Activated T-cell treated with anti-CD3 and anti-CD28 coated beads, Interleukin-2, amount 50 U/mL, for 48 hours (primary cell): Measurements from ENCODE around the gene SEPTIN6.

Experiments used
- DNase-seq, 2 experiments: peaks; one replicate each; pipeline ENCODE4 v3.0.0-alpha.2; 2020

Gene SEPTIN6

DNA sequence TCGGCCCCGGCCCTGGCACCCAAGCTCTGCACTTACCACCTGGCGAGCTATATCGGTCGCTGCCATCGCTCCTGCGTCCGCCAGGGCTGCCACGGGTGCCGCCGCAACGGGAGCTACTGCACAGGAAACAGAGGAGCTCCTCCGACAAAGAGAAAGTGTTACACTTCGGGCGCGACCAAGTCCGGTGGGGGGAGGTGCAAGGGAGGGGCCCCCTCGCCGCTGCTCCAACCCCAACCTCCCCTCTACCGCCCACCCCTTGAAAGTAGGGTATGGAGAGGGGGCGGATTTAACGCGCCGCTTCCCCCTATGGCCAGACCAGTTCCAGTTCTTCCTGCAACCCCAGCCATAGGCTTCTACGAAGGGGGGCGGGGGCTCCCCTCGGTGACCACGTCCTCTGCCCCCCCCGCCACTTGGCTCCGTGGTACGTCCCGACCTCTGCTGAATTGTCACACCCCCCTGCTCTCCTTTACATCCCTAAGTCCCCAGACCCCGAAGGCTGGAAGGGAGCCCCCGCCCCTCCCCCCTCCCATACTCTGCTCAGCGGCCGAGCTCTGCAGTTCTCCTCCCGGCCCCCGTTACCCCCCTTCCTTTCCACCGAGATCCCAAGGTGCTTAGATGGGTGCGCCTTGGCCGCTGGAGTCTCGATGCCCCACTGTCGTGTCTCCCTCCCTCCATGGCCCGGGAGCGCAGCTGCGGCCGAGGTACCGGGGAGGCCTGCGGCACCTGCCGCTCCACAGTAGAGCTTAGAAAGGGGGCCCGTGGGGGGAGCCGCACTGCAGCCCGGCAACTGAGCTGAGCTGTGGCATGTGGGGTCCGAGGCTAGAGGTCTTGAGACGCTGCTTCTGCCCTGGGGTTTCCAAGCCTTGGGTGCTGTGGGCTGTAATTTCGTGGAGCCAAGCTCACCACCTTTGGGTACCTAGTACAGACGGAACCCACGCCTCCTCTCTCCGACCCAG is at the start of gene SEPTIN6:
Gene SEPTIN6, minus strand, starts transcription at position 129 of the 956 bp plus-strand sequence. Its CDS starts 63 bp downstream, at position 66.
- peak; percentile 93 to 94 for DNase-seq

DNA sequence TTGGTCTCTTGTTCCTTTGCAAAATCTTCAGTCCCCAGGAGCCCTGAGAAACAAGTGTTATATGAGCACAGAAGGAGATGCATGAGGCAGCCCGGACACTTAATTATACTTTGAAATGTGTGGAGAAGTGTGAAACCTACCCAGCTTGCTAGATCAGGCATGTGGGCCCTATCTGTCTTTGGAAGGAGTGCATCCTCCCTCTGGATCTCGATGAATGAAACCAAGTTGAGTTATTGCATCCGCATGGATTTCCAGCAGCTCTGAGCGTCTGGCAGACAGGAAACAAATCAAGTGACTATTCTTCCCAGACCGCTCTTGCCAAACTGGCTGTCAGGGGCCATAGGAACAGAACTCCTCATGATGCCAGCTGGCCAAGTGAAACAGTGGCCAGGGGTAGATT is 45.8 kb upstream of the SEPTIN6 start:
- no peak for DNase-seq

DNA sequence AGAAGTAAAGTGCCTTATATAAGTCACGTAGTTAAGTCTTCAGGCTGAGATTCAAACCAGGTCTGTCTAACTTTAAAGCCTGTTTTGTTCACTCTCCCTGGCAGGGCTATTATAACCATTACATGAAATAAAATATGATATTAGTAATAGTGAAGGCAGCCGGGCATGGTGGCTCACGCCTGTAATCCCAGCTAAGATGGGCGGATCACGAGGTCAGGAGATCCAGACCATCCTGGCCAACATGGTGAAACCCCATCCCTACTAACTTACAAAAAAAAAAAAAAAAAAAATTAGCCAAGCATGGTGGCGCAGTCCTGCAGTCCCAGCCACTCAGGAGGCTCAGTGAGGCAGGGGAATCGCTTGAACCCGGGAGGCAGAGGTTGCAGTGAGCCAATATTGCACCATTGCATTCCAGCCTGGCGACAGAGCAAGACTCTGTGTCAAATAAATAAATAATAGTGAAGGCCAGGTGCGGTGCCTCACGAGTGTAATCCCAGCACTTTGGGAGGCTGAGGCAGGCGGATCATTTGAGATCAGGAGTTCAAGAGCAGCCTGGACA is 43.3 kb upstream of the SEPTIN6 start:
- DNase-seq: no peak

DNA sequence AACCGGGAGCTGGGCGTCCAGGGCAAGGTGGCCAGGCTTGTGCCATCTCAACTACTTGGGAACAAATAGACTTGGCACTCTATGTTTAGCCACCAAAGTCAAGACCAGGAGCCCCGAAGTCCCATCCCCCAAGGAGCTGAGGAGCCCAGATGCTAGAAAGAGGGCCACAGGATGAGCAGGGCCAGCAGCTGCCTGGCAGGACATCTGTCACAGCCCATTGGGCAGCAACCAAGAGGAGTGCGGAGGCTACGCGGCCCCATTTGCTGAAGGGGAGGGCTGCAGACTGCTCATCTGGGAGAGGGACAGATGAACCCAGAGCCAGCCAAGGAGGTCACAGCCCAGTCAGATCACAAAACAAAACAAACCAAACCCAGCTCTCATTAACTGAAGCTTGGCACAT is 42.5 kb upstream of the SEPTIN6 start:
- no peak for DNase-seq

DNA sequence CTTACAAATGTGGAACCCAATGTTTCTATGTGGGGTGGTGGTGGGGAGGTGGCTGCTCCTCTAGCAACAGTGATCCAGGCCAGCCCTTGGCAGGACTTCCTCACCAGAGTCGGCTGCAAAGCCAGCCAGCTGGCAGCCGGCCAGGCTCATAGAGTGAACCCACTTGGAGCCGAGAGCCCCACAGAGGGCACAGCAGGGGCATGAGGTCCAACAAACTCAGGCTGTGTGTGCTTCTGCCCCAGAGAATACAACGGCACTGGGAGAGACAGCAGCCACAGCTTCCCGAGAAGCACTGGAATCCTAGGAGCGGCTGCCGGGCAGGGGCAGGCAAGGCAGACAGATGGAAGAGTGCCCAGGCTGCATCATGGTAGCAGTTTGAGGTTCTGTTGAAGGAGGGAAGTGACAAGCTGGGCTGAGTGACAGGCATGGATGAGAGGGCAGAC is 42.0 kb upstream of the SEPTIN6 start:
- DNase-seq: no peak

DNA sequence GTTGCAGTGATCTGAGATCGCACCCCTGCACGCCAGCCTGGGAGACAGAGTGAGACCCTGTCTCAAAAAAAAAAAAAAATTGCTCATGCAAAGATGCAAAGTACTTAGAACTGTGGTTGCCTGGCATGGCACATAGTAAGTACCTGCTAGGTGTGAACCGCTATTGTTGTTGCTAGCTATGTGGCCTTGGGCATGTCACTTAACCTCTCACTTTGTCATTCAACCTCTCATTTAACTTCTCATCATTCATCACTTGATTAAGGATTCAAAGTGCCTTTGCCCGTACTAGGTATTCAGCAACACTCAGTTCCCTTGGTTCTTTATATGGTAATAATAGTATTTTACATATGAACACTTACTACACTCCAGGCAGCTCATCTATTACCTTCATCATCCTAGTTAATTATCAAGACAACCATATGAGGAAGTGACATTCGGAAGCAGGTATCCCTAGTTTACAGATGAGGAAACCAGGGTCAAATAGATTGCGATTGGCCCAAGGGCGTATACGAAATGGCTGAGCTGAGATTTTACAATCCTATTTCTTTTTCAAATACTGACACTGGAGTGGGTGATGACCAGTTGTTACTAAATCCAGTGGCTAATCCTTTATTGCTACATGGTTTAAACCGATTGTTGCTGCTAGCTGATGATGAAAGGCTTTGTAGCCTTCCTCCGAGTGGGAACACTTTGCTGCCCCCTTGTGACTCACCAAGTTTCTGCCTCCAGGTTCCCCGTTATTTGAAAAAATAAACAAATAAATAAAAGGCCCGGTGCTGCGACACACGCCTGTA is 36.6 kb upstream of the SEPTIN6 start:
- peak; percentile 67 to 76 for DNase-seq

DNA sequence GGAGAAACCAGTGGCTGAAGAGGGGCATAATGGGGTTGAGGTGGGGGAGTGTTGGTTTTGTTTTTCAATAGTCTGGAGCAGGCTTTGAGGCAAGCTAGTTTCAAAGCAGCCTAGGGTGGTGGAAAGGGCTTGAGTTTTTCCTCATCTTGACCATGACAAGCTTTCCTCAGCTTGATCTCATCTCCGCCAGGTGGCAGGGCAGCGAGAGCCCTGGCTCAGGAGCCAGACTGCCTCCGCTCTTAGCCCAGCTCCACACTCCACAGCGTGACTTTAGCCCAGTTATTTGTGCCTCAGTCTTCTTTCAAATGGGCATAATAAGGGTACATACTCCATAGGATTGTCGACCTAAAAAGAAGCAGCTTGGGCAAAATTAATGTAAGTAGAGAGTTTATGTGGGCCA is 35.5 kb upstream of the SEPTIN6 start:
- DNase-seq: no peak

DNA sequence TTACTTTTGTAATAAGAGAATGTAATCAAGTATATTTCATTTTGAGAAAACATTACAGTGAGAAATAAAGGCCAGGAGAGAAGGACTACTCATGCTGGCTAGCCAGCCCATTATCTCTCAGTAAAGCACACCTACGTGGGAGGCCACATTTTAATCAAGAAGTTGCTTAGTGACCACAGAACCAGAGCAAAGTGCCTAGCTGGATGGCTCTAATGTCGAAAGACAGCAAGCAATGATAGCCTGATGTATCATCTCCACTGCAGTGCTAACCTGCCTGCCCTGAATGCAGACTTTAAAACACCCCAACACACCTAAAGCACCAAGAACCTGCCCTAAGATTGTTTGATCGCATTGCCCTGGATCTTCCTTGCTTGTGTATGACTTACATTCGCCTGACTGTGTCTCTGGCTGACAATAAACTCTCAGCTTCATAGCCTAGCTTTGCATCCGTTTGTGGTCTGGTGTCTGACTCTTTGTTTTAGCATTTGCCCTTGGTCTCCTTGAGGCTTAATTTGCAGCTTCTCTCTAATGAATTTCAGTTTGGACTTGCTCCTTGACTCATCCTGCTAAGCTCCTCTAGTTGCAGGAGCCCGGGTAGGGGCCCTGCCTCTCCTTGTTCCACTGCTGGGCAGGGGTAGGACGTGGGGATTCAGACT is 34.1 kb upstream of the SEPTIN6 start:
- DNase-seq: peak in 1 of 2 experiments; percentile 26

DNA sequence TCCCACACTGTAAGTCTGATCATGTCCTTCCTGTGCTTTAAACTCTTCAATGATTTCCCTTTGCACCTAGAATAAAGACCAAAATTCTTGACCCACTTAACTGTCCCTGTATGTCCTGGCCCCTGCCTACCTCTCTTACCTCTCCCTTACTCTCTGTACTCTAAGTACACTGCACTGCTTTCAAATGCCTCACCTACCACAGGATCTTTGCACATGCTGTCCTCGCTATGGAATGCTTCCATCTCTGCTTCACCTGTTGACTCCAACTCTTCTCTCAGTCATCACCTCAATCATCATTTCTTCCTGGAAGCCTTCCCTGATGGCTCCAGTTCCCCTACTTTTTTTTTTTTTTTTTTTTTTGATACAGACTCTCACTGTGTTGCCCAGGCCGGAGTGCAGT is 29.0 kb upstream of the SEPTIN6 start:
- no peak for DNase-seq

DNA sequence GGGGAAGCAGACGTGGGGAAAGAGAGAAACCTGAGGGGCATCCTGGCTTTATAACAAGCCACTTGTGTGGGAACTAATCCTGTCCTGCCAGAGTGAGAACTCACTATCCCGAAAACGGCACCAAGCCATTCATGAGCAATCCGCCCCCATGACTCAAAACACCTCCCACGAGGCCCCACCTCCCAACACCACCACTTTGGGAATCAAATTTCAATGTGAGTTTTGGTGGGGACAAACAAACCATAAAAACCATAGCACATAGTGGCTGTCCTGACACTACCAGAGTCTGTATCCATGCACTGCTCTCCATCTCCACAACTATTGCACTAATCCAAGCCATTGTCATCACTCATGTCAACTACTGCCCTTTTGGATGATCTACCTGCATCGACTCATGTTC is 28.5 kb upstream of the SEPTIN6 start:
- DNase-seq: no peak

DNA sequence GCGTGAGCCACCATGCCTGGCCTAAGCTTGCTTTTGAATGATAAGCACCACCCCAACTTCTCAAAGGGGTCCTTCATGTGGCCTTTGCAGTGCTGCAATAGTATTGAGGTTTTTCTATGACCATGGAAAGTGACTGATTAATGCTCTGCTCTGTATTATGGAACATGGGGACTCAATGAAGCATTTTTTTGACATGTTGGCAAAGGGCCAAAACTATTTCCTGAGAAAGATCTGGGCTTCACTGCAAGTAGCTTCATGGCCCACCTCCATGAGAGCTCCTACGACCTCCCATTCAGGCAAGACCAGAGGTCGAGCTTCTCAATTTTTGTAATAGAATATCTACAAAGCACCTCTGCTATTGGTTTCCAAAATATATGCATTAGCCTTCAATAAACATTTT is 16.7 kb upstream of the SEPTIN6 start:
- DNase-seq: no peak

DNA sequence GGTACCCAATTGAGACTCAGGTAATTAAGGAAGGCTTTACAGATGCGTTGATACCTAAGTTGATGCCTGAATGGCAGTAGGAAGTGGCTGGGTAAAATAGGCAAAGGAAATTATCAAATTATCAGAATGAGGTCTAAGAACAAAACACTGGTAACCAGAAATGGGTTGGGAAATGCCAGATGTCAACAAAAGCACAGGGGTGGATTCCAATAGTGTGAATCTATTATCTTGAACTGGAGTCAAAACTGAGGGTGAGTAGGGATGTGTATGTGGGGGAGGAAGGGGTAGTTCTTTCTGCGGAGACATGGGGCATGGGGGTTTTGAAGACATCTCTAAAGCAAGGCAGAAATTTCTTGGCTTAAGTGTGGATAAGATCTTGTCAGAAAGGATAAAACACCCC is 16.0 kb upstream of the SEPTIN6 start:
- DNase-seq: no peak

DNA sequence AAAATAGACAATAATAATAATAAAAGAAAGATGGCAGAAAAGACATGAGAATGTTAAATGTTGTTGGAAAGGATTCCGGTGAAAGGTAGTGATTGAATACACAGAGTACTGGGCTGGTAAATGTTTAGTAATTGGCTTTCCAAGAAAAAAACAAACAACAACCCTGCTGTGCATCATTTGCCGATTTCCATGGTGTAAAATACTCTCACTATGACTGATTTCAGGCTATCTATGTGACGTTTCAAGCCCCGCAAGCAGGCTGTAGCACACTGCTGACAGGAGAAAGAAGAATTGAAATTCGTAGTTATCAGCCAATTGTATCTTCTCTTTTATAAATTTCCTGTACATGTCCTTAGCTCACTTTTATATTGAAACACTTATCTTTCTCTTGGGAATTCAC is 13.6 kb upstream of the SEPTIN6 start:
- no peak for DNase-seq

DNA sequence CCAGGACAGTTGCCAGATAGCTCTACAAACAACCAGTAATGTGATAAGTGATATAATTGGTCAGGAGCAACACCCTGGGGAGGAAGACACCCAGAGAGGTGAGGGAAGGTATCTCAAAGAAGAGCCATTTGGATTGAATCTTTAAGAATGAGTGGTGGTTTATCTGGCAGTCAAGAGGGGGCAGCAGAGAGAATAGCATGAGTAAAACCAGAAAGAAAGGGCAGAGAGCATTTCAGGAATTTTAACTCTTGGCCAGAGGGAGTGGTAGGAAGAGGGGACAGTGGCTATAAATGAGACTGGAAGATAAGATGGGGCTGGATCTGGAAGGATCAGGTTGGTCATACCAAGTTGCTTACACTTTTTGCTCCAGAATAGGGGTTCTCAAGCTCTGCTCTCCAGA is 5.9 kb upstream of the SEPTIN6 start:
- DNase-seq: peak in 1 of 2 experiments; percentile 23

DNA sequence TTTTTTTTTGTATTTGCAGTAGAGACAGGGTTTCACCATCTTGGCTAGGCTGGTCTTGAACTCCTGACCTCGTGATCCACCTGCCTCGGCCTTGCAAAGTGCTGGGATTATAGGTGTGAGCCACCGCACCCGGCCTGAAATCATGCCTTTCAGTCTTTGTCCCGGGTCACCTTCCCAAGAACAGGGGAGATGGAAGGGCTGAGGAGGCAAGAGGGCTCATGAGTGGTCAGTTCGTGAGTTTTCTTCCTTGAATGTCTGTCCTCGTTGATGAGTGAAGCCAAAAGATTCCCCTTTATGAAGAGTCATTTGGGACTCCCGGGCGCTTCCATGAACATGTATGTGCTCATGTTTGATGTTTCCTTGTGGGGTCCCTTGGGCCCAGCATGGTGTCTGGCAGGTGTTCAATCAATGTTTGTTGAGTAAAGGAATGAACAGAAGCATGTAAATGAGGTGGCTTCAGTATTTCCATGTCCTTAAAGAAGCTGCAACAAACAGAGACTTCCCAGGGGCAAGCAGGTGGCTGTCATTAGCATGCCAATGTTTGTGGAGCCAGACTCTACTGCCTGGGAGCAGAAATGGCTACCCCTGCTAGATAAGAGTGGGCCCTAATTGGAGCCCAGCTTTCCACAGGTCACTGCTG is 3.4 kb upstream of the SEPTIN6 start:
- DNase-seq: no peak

DNA sequence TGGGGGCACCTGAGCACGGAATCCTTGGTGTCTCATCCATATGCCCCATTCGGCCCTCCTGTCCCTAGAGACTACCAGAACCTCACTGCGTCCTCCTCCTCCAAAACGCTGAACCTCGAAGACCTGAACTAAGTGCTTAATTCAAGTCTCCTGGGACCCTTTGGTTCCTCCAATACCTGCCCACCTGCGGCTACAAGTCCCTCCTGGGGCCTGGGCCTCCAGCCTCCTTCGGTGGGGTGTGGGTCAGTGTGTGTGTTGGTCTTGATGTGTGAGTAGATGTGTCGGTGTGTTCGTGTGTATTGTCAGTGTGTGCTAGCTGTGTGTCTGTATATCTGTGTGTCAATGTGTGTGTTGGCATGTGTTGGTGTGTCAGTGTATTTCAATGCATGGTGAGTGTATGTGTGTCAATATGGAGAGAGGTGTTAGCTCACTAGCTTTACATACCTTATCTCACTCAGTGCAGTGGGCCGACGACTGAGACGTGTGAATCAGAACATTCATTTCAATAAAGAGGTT is 2.6 kb upstream of the SEPTIN6 start:
- DNase-seq: no peak

DNA sequence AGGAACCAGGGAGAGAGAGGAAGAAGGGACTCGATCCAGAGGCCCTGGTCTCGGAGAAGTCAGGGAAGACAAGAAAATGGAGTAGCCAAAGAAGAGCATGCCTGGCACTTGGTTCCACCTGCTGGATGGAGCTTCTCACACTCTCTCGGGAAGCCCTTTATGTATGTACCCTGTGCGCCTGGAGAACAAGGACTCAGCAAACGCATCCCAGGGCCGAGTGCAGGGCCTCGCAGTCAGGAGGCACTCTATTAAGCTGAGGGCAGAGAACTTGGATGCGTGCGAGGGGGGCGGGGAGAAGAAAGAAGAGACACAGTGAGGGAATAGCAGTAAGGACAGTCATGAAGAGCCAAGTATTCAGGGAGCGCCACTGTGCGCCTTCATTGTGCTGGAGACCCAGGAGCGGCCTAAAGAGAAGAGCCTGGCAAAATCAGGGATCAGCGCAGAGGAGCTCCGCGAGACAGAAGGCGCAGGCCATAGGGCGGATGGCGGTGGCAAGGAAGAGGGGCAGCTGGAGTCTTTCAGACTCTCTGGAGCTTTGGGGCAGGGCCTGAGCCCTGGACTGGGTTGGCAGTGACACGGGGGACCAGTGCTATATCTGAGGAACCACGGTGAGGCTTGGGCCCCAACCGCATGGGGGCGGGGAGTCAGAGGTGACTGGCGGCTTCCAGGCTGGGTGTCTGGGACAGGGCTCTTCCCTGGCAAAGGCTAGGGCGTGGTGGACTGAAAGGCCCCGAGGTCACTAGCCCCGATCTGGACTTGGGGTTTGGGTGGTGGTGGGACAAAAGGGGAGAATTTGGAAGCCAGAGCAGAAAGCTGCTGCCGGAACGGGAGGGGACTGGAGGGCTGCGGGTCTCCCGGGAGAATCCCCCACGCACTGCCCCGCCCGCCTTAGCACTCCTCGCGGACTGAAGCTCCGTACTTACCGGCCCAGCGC is 1.9 kb upstream of the SEPTIN6 start:
- DNase-seq: peak in 1 of 2 experiments; percentile 19

DNA sequence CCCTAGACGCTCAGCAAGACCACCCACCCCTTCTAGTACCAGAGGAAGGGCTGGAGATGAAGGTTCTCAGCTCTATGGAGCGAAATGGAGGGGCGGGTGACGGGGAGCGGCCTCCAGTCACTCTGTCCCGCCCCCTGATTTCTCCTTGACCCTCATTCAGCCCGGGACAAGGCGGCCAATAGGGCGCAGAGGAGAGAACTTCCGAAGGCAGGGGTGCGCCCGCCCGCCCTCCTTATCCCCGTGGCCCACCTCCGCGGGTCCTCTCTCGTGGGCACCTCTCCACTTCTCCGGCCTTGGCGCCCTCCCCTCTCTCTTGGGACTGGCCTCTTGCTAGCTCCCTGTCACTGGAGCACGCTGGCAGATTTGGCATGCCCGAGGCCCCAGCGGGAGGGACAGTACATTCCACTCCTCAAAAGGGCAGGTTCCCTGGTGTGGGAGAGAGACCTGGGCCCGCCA is 1.1 kb upstream of the SEPTIN6 start:
- peak in 1 of 2 experiments; percentile 20 for DNase-seq

DNA sequence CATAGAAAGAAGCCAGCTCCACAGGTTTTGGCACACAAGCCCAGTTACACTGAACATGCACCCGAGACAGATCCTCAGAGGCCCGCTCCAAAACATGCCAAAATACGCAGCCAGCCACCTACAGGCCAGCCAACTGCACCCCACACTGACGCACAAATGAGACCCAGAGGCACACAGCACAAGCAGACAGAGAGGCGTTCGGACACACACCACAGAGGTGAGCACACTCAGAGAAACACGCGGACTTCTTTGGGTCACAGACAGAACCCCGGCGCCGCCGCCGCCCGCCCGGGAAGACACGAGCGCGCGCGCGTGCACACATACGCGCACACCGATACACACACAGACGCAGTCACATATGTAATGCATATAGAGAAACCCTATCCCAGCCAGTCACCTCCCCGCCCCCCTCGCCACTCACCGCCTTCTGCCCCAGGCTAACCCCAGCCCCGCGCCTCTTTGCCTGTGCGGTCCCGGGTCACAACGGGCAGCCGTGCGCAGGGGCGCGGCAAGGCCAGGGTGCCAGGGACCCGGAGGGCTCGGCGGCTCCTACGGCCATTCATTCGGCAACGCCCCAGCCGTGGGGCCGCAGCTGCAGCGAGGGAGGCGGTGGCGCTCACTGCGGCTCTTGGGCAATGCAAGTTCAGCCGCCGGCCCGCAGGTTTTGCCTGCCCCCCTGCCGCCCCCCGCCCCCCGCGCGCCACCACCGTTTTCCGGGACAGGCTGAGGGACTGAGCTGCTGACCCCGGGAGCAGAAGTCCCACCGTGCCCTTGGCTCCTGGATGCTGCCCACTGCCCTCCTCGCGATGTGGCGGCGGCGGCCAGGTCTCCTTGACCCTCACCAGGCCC is 553 bp downstream of the SEPTIN6 start:
- peak; percentile 80 to 85 for DNase-seq
